HUDEP-2 (cell line): Measurements from ENCODE around the gene TDRD7.
"Not testable (repeated sequence)": the region's sequence is repeated elsewhere in the genome, so short reads cannot be mapped to it uniquely, and the experiment has no call there.

ENCODE experiments used
- DNase-seq, 76 experiments: peaks; one replicate each; lab custom pipeline; 2025; ENCODE audit not compliant: unreplicated experiment in 76 of 76; lab: John Stamatoyannopoulos, UW

The TDRD7 gene

DNA sequence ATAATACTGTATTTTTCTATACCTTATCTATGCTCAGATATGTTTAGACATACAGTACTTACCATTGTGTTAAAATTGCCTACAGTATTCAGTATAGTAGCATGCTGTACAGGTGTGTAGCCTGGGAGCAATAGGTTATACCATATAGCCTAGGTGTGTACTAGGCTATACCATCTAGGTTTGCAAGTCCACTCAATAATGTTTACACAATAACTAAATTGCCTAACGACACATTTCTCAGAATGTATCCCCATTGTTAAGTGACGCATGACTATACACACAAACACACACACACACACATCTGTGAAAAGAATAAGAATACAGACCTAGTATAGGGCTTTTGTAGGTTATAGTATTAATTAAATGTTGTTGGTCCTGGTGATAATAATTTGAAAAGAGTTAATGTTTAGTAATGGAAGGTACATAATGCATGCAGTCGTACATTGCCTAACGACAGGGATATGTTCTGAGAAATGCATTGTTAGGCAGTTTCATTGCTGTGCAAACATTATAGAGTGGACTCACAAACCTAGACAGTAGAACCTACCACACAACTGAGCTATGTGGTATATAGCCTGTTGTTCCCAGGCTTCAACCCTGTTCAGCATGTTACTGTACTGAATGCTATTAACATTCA lies 13.6 kb downstream of the TDRD7 start:
- DNase-seq = no peak

DNA sequence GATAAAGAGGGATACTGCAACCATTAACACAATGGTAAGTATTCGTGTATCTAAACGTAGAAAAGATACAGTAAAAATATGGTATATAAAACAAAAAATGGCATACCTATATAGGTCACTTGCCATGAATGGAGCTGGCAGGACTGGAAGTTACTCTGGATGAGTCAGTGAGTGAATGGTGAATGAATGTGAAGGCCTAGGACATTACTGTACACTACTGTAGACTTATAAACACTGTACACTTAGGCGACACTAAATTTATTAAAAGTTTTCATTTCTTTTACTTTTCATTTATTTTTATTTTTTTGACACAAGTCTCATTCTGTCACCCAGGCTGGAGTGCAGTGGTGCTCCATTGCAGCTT lies 14.1 kb downstream of the TDRD7 start:
- DNase-seq = no peak

DNA sequence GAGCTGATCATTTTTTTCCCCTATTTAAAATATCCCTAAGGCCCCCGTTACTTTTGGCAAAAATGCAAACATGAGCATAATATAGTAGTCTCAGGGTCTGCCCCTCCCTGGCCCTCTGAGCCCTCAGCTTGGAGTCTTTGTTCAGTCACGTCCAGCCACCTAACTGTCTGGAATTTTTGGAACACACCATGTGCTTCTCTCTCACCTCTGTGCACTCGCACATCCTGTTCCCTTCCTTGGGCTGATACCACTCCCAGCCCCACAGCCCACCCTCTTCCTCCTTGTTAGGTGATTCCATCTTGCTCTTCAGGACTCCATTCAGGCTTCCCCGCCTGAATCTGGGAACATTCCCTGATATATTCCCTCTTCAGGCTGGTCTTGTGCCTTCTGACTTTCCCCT lies 16.0 kb downstream of the TDRD7 start:
- no peak for DNase-seq

DNA sequence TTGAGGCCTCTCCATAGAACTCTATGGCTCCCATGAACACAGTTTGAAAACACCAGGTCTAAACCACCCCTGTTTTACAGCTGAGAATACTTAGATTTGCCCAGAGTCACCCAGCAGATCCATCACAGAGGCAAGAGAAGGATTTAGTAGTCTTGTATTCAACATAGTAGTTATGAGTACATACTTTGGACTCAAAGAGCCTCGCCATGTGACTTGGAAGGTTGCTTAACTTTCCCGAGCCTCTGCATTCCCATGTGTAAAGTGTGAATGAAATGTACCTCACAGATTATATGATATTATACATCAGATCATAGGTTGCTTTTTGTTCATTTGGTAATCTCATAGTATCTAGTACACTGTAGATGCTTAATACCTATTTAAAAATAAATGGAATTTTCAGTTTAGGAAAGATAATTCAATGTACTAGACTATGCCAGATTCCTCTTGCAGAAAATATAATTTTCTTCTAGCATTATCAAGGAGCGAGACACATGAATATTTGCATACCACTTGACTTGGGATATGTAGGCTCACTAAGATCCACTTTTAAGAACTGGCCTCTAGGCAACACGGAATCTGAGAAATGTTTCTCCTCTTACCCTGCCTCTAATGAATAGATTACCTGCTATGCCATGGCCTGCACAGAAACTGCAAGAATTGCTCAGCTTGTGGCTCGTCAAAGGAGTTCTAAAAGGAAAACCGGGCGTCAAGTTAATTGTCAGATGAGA lies 18.6 kb downstream of the TDRD7 start:
- no peak for DNase-seq

DNA sequence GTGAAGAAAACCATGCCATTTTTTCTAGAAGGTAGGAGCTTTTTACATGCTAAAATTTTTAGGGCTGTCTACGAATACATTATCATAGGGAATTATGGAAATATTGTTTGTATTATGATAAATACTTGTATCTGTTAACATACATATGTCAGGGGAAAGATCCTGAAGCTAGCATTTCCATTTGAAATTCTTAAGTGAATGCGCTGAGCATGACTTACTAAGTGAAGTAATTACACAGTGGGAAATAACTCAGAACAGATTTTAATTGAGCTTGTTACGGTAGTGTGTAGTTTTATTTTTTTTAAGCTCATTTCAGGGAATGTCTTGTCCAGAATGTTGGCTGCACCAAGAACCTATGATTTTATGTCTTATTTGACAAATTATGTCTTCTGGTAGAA lies 19.1 kb downstream of the TDRD7 start:
- DNase-seq = no peak

DNA sequence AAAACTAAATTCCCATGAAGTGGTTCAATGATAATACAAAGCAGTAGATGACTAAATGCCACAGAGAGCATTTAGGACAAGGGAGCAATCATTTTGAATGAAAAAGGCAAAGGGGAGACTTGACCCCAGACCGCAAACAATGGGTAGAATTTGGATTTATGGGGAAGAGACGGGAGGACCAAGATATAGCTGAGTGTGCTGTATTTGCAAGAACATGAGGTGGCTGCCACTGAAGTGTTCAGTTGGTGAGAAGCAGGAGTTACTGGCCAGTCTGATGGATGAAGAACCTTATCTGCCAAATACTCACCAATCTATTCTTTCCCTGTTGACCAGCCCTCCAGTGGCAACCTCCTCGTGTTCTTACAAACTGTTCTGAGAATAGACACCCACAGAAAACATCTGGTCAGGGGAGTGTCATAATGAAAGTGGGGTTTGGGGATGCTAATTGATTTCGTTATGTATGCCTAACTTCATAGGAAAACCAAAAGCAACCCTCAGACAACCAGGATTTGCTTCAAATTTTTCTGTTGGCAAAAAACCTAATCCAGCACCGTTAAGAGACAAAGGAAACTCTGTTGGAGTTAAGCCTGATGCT lies 19.8 kb downstream of the TDRD7 start:
- no peak for DNase-seq

DNA sequence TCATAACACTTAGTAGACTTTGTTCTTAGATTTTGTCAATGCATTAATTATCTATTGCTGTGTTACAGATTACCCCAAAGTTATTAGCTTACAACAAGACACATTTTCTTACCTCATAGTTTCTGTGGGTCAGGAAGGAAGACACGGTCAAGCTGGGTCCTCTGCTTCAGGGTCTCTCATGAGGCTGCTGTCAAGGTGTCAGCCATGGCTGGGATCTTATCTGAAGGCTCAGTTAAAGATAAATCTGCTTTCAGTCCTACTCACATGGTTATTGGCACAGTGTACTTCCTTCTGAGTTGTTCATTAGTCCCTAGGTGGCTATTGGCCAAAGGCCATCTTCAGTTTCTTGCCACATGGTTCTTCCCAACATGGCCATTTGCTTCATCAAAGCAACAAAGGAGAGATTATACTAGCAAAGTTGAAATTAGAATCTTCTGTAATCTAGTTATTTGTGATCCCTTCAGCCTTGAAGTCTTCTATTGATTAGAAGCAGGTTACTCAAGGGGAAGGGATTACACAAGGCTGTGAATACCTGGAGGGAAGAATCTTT lies 25.2 kb downstream of the TDRD7 start:
- DNase-seq = peak in 1 of 76 experiments; percentile 2

DNA sequence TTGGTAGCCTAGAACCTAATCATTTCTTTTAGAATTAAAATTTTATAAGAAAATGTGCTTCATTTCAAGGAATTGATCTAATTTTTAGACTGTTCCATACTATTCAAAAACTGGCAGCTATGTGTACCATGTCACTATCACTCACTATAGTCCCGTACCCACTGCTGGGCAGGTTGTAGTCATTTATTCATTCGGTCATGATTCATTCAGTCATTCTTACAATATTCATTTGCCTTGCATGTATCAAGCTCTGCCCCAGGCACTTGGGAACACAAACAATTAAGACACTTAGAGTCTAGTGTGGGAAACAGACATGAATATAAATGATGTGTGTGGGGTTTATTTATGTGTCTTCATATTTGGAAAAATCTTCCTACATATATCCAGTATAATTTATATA lies 26.4 kb downstream of the TDRD7 start:
- no peak for DNase-seq

DNA sequence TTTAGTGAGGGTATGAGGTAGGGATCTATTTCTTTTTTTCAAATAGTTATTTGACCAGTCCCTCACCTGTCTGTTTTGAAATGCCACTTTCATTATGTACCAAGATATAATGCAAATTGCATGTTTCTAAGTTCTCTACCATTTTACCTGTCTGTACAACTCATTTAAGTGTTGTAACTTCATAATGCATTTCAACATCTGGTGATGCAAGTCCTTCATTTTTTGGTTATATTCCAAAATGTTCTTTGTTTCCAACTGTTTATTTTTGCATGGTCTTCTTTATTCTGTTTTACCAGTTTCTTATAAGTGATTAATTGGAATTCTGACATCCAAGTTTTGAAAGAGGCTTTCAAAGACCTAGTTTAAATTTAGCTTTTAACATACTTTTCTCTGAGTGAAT lies 26.8 kb downstream of the TDRD7 start:
- no peak for DNase-seq

DNA sequence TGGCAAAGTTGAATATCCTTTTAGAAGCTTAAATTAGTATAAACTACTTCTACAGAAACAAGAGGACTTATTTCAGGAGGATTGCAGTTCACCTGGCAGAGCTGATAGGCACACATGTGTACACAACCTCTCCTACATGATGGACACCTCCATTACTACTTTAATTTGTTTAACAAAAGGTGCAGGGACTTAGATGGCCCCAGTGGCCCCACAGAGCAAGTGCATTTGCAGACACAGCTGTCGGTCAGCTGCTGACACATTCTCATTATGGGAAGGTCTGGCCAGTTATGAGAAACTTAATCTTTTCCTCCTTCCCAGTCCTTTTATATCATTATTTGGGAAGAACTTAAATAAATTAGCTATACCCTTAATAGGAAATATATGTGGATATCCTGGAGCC lies 28.3 kb downstream of the TDRD7 start:
- DNase-seq = no peak

DNA sequence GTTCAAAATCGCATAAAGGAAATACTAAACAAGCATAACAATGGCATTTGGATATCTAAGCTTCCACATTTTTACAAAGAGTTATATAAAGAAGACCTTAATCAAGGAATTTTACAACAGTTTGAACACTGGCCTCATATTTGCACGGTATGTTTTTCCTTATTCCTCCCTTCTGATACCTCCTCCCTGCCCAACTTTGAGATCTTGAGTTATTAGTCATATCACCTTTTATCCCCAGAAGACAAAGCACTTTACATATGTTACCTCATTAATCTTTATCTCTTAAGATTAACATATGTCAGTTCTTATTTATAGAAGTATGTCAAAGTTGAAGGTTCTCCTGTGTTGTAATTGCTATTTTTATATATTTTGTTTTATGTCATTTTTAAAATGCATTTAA lies 29.8 kb downstream of the TDRD7 start:
- DNase-seq = no peak

DNA sequence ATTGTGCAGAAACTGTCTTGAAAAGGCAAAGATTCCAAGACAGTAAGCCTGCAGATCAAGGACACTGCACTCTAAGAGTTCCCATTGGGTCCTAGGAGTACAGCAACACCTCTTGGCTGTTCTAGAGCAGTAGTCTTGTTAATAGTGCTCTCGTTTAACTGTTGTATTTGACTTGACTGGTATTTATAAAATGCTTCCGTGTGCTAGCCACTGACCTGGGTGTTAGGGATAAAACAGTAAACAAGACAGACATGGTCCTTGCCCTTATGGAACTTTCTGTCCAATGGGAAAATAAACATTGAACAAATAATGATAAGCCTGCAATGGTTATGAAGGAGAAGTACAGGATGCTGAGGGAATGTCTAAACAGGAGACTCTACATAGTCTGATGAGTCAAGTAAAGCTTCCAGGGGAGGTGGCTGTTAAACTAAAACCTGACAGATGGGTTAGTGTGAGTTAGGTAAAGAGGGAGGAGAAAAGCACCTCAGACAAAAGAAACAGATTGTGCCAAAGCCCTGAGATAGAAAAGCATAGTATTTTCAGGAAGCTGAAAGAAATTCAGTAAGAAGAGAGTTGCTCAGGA lies 33.3 kb downstream of the TDRD7 start:
- no peak for DNase-seq

DNA sequence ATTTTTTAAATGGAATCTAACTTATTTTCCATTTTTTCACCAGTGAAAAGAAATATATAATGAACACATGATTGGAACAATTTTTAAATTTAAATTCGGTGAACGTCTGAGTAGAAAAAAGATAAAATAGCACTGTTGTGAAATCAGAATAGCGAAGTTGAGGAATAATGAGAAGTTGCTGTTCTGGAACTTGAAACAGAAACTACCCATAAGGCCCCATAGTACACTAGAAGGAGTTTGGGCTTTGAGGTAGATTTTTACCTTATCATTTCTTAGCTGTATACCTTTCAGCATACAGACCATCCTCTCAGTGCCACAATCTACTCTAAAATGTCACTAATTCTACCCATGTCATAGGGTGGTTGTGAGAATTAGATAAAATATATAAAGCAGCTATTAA lies 35.1 kb downstream of the TDRD7 start:
- no peak for DNase-seq

DNA sequence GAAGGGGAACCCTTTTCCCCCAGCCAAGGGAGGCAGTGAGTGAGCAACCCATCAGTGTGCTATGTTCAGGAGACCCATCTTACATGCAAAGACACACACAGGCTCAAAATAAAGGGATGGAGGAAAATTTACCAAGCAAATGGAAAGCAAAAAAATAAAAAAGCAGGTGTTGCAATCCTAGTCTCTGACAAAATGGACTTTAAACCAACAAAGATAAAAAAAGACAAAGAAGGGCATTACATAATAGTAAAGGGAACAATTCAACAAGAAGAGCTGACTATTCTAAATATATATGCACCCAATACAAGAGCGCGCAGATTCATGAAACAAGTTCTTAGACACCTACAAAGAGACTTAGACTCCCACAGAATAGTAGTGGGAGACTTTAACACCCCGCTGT lies 41.7 kb downstream of the TDRD7 start:
- DNase-seq = not testable (repeated sequence)

DNA sequence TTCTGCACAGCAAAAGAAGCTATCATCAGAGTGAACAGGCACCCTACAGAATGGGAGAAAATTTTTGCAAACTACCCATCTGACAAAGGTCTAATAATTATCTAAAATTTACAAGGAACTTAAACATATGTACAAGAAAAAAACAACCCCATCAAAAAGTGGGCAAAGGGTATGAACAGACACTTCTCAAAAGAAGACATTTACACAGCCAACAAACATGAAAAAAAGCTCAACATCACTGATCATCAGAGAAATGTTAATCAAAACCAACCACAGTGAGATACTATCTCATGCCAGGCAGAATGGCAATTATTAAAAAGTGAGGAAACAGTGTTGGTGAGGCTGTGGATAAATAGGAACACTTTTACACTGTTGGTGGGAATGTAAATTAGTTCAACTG lies 44.9 kb downstream of the TDRD7 start:
- not testable (repeated sequence) for DNase-seq

DNA sequence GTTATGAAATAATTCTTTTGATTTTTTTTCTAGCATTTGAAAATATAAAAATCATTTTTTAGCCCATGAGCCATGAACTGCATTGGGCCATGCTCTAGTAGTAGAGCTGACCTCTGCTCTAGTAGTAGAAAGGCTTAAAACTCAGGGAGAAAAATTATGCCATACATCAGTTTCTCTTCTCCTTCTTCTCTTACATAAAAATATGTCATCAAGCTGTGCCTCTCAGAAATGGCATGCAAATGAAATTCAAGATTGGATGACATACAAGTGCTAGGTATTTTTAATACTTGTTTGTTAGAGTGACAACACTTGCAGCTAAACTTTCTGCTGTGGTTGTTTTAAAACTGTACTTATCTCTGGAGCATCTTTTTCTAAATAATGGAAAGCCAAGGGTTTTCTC lies 47.4 kb downstream of the TDRD7 start:
- no peak for DNase-seq

DNA sequence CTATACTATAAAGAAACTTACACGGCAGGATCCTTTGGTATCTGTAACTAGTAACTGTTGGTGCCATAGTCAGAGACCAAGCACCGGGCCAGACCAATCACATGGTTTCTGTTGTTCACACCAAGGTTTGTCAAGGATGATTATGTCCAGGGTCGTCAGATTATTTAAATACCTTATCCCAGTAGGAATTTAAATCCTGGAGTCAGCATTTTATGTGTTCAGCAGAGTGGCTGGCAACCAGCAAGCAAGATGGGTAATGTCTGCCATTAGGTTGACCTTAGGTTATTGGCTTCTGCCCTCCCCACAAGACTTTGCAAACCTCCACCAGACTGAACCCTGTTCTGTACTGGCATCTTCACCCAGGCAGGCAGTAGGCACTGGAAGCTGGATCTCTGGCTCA lies 50.3 kb downstream of the TDRD7 start:
- no peak for DNase-seq

DNA sequence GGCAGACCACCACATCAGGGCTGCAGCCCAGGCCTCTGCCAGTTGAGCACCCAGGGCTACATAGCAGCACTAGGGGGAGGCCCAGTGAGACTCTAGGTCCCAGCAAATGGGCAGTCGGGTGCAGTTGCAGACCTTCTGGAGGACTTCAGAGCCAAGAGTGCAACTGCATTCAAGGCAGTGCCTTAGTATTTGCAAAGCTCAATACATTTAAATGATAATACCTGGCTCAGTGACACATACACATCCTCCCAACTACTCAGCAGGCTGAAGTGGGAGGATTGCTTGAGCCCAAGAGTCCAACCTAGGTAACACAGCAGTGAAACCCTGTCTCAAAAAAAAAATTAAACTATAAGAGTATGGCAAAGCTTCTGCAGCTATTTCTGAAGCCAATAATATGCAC lies 51.0 kb downstream of the TDRD7 start:
- DNase-seq = no peak

DNA sequence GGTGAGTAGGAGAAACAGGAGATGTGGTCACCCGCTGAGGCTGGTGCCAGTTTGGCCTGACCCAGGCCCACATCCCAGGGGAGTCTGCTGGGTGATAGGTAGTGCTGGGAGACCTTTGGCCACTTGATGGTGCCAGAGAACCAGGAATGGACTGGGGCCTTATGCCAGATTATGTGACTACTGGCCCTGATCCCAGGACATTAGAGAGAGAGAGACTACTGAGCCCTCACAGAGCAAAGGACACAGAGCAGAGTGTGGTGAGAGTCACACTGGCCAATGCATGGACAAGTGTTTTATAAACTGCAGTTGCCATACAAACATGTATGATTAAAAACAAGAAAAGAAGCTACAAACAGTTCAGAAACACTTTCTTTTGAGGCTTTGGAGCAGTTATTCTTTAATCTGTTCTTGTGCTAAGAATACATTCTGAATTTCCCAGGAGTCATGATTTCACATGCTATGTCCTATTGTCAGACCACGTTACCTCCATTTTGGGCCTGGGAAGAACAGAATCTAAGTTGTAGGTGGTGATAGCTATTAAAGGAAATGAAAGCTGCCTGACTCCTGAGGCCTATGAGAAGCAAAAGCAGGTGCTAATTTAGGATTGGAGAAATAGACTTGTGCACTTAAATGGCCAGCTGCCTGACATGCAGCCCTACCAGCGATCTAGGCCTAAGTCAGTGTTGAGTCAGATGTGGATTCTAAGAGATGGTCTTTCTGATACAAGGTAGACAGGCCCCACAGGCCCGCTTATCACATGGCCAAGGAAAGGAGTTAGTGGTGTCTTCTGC lies 57.0 kb downstream of the TDRD7 start:
- peak in 73 of 76 experiments; percentile 4 to 83 (median 60) for DNase-seq

DNA sequence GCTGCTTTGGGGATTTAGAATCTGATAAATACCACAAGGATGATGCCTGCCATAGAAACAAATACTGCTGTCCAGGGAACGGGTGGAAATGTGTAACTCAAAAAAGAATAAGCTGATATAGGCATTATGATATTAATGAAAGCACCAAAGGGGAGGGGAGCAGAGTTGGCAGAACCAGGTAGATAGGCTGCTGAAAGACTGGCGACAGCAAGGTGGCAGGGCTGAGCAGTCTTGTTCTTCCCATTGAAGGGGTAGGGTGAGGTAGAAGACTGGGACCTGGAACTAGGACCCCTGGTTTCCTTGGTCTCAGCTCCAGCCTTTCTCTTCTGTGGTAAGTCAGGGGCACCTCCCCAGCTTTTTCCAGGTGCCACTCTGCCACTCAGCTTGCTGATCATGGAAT lies 58.2 kb downstream of the TDRD7 start:
- DNase-seq = peak in 13 of 76 experiments; percentile 1 to 30 (median 6)

DNA sequence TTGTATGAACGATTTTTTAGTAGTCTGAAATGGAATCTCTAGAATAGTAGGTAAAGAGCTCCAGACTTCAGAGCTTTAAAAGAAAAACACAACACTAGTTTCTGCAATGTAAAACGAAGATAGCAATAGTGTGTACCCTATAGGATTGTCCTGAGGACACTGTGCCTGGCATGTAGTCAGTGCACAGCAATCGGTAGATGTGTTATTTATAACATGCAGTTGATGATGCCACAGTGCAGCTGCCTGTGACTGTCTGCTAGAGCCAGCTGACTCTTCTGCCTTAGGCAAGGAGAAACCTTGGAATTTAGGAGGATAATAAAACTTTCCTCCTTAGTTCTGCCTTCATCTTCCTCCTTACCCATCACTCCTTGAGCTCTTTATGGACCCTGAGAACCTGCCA lies 61.8 kb downstream of the TDRD7 start:
- no peak for DNase-seq
